Keratinocyte (primary cell): ENCODE data around the gene EGFR. TPM values are rescaled to one million over a fixed set of nuclear protein-coding genes. Genes with fewer than 3 reads are reported as not detected.

ENCODE experiments used
- DNase-seq: peaks from one replicate; pipeline ENCODE4 v3.0.0-alpha.2; 2011; ENCODE audit warnings: low read depth, missing footprints, low spot score
- FAIRE-seq: peaks from 2 replicates; lab custom pipeline; 2011; peaks lifted over from hg19 to GRCh38; lab: Jason Lieb, UNC
- H2AFZ ChIP-seq: 2 replicates; pipeline ENCODE4 v1.6.0; 2012; ENCODE audit warnings: low read length, control low read depth, inconsistent platforms; ENCODE audit not compliant: control insufficient read depth
- H3K27ac ChIP-seq: 2 replicates; pipeline ENCODE4 v1.5.1; 2011; ENCODE audit warnings: low read length; ENCODE audit not compliant: control insufficient read depth, insufficient read depth
- H3K27me3 ChIP-seq: 3 replicates; pipeline ENCODE4 v1.6.0; 2011; ENCODE audit warnings: low read length; ENCODE audit not compliant: control insufficient read depth, insufficient read depth; ENCODE audit errors: extremely low read depth
- H3K36me3 ChIP-seq, 2 experiments: 2 replicates in 1 of 2; 3 replicates in 1 of 2; pipeline ENCODE4 v1.5.1; 2011; ENCODE audit warnings: low read length in 2 of 2, mild to moderate bottlenecking in 1 of 2; ENCODE audit not compliant: control insufficient read depth in 2 of 2, insufficient read depth in 2 of 2; ENCODE audit errors: extremely low read depth in 1 of 2
- H3K4me1 ChIP-seq: 3 replicates; pipeline ENCODE4 v1.5.1; 2011; ENCODE audit warnings: low read length; ENCODE audit not compliant: control insufficient read depth, insufficient read depth; ENCODE audit errors: extremely low read depth
- H3K4me2 ChIP-seq: 3 replicates; pipeline ENCODE4 v1.6.0; 2011; ENCODE audit warnings: low read depth, low read length; ENCODE audit not compliant: control insufficient read depth, insufficient read depth; ENCODE audit errors: extremely low read depth
- H3K4me3 ChIP-seq, 3 experiments: fragments of 200-600 bp in 1 of 3; sonication (generic) in 1 of 3; 2 replicates in 2 of 3; 3 replicates in 1 of 3; pipeline ENCODE4 v1.5.1; 2011 to 2016; ENCODE audit warnings: low read length in 3 of 3, mild to moderate bottlenecking in 3 of 3, control low read depth in 2 of 3, inconsistent platforms in 1 of 3, low read depth in 1 of 3, mixed read lengths in 1 of 3, mixed run types in 1 of 3, moderate library complexity in 1 of 3; ENCODE audit not compliant: control insufficient read depth in 2 of 3, insufficient read depth in 2 of 3; ENCODE audit errors: extremely low read depth in 1 of 3
- H3K79me2 ChIP-seq: 2 replicates; pipeline ENCODE4 v1.6.0; 2012; ENCODE audit warnings: low read length; ENCODE audit not compliant: control insufficient read depth, insufficient read depth
- H3K9ac ChIP-seq: 3 replicates; pipeline ENCODE4 v1.6.0; 2011; ENCODE audit warnings: low read length; ENCODE audit not compliant: control insufficient read depth, insufficient read depth; ENCODE audit errors: extremely low read depth
- H3K9me1 ChIP-seq: 3 replicates; pipeline ENCODE4 v1.6.0; 2011; ENCODE audit warnings: low read length; ENCODE audit not compliant: control insufficient read depth, insufficient read depth; ENCODE audit errors: extremely low read depth
- H3K9me3 ChIP-seq: 2 replicates; pipeline ENCODE4 v1.5.1; 2012; ENCODE audit warnings: low read depth, low read length; ENCODE audit not compliant: control insufficient read depth
- H4K20me1 ChIP-seq: 3 replicates; pipeline ENCODE4 v1.6.0; 2011; ENCODE audit warnings: low read length; ENCODE audit not compliant: control insufficient read depth, insufficient read depth; ENCODE audit errors: extremely low read depth
- CTCF ChIP-seq, 3 experiments: IDR thresholded peaks in 1 of 3; conservative IDR thresholded peaks in 1 of 3; optimal IDR thresholded peaks in 1 of 3; 2 replicates in 2 of 3; 3 replicates in 1 of 3; pipeline versions ENCODE3 to v1.5.1; 2011; ENCODE audit warnings: low read length in 3 of 3, mild to moderate bottlenecking in 3 of 3, moderate library complexity in 2 of 3, control low read depth in 1 of 3, inconsistent platforms in 1 of 3; ENCODE audit not compliant: insufficient read depth in 2 of 3; ENCODE audit errors: extremely low read depth in 1 of 3
- EZH2 ChIP-seq: IDR thresholded peaks from one replicate; pipeline ENCODE4 v1.6.1; 2012; ENCODE audit warnings: inconsistent platforms, mild to moderate bottlenecking, low read length, moderate library complexity
- dilution Hi-C: fragments of 300-500 bp; cut with MboI; formaldehyde crosslinking; loops from one replicate; pipeline ENCODE4 v1.7.0; 2020; ENCODE audit warnings: low sequenced_read_pairs; ENCODE audit not compliant: extremely low pct_ligation_motif_present
- polyA plus RNA-seq, 5 experiments: library from polyadenylated mRNA; depleted of rRNA in 3 of 5; stranded (reverse) in 3 of 5; stranded (forward) in 1 of 5; unstranded in 1 of 5; fragments of >200 nt; gene quantifications; 1 replicate in 1 of 5; 2 replicates in 3 of 5; 3 replicates in 1 of 5; pipeline versions ENCODE4 v1.2.1 to v1.2.3, GENCODE V29; 2011 to 2012; ENCODE audit warnings: missing spikeins in 2 of 5, low read depth in 1 of 5, low replicate concordance in 1 of 5

Gene EGFR
- polyA plus RNA-seq, 1 donor (not counting 4 experiments of a cell fraction or from before 2014, with no cell fraction given) = 120 TPM

DNA sequence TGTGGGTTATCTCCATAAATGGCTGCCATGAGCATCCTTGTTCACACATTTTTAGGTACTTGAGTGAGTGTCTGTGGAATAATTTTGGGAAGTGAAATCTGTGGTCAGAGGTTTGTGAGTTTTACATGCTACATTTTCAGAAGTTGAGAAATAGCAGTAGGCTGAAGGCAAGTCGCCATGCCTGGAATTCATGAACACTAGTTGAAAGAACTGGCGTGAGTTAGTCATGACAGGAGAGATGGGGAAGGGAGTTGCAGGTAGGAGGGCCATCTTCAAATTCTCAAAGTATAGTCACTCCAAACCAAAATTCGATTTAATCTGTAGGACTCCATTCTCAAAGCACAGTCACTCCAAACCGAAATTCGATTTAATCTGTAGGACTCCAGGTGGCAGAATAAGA lies 89.6 kb downstream of the EGFR start:
- H4K20me1 ChIP-seq = peaks cover 14% of the 10 kb centered on the region
- H3K4me1 ChIP-seq = peaks cover 98% of the 10 kb centered on the region
- peak overlapping the region; percentile 83 for H3K4me2 ChIP-seq
- no peak for DNase-seq
- H2AFZ ChIP-seq = no peak overlapping the region
- TF ChIP-seq EZH2 = no peak
- TF ChIP-seq CTCF (optimal IDR thresholded peaks at IDR 0.05 in 1 of 3, IDR thresholded peaks at IDR 0.05 in 1 of 3, conservative IDR thresholded peaks at IDR 0.05 in 1 of 3; ENCODE audit: extremely low read depth in 1 of 3, insufficient read depth in 2 of 3, low read length in 3 of 3) = no peak
- peak overlapping the region; percentile 91 for H3K27ac ChIP-seq
- peak; percentile 41 for FAIRE-seq
- H3K9ac ChIP-seq = peak overlapping the region; percentile 60
- peaks cover 3 to 17% of the 10 kb centered on the region in 2 experiments for H3K36me3 ChIP-seq
- peak overlapping the region in 2 of 3 experiments; percentile 29 to 30 for H3K4me3 ChIP-seq
- dilution Hi-C loops = no loop called here
- H3K9me1 ChIP-seq = peaks cover 10% of the 10 kb centered on the region
- H3K79me2 ChIP-seq = peaks cover 85% of the 10 kb centered on the region
- H3K9me3 ChIP-seq = no peaks in the 10 kb centered on the region
- no peaks in the 10 kb centered on the region for H3K27me3 ChIP-seq

- Histone ChIP-seq H3K9me1 (peaks cover 10% of the 10 kb centered on the region), H3K9me3 (no peaks in the 10 kb centered on the region), H3K4me2 (peak overlapping the region; percentile 83), H3K36me3 (peaks cover 3 to 16% of the 10 kb centered on the region in 2 experiments), H3K79me2 (peaks cover 85% of the 10 kb centered on the region), H3K4me1 (peaks cover 98% of the 10 kb centered on the region), H3K27me3 (no peaks in the 10 kb centered on the region), H2AFZ (no peak overlapping the region), H3K27ac (peak overlapping the region; percentile 91), H3K9ac (peak overlapping the region; percentile 60), H4K20me1 (peaks cover 14% of the 10 kb centered on the region), H3K4me3 (peak overlapping the region in 2 of 3 experiments; percentile 29 to 30)
- TF ChIP-seq EZH2 (no peak), CTCF (optimal IDR thresholded peaks at IDR 0.05 in 1 of 3, IDR thresholded peaks at IDR 0.05 in 1 of 3, conservative IDR thresholded peaks at IDR 0.05 in 1 of 3; ENCODE audit: extremely low read depth in 1 of 3, insufficient read depth in 2 of 3, low read length in 3 of 3) (no peak)
- DNase-seq = no peak
- dilution Hi-C loops = no loop called here
- FAIRE-seq = peak; percentile 34
These were observed 90.0 kb downstream of the EGFR start for GRCh38 chr7:55108818-55109217.
